ENCODE data around the gene PCP2.
A peak's percentile ranks its signal among the peaks of the same experiment; 100 is the strongest.

DNA sequence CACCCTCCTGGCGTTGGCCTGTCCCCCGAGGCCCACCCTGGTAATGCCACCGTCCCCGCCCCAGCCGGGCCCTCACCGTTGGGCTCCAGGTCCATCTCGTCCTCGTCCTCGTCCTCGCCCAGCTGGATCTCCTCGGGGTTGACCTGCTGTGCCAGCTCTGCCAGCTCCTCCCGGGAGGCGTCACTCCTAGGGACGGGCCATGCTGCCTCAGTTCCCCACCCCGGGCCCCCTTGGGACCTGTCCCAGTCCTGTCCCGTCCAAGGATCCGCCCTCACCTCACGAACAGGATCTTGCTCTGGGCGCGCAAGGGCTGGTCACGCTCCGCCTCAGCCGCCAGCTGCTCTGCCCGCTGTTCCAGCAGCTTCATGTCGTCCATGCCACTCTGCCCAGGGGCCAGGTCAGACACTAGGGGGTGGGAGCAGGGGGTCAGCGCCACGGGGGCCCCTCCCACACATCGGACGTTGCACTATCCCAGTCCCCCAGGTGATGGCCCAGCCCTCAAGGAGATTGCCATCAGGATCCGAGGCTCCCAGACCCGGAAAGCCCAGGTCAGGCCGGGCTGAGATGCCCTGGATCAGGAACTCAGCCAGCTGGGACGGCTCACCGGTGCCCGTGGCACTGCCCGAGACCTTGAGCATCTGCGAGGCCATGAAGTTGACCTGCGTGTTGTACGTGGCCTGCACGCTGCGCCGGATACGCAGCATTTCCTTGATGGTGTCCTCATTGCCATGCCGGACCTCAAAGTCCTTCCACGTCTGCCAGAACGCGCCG, 13.7 kb downstream of the PCP2 start:
- TF ChIP-seq, protein P1, sequence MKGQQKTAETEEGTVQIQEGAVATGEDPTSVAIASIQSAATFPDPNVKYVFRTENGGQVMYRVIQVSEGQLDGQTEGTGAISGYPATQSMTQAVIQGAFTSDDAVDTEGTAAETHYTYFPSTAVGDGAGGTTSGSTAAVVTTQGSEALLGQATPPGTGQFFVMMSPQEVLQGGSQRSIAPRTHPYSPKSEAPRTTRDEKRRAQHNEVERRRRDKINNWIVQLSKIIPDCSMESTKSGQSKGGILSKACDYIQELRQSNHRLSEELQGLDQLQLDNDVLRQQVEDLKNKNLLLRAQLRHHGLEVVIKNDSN (IDR thresholded peaks at IDR 0.05) = no peak
- TF ChIP-seq TCF12 (IDR thresholded peaks at IDR 0.05; ENCODE audit: low read depth) = peak; percentile 1; the same call in 1 of the 2 replicates
- TF ChIP-seq CEBPB (IDR thresholded peaks at IDR 0.05) = no peak
- TF ChIP-seq ZBTB7A (IDR thresholded peaks at IDR 0.05; ENCODE audit: low read depth) = peak; percentile 14; the same call in 1 of the 2 replicates
- no peak for TF ChIP-seq EGR1 (IDR thresholded peaks at IDR 0.05)
- no peak for TF ChIP-seq FOXM1 (IDR thresholded peaks at IDR 0.05; ENCODE audit: borderline replicate concordance, low read depth)
- no peak for TF ChIP-seq TAF1 (IDR thresholded peaks at IDR 0.05; ENCODE audit: low read depth)
- no peak for TF ChIP-seq TEAD4 (IDR thresholded peaks at IDR 0.05)
- TF ChIP-seq, protein P2, sequence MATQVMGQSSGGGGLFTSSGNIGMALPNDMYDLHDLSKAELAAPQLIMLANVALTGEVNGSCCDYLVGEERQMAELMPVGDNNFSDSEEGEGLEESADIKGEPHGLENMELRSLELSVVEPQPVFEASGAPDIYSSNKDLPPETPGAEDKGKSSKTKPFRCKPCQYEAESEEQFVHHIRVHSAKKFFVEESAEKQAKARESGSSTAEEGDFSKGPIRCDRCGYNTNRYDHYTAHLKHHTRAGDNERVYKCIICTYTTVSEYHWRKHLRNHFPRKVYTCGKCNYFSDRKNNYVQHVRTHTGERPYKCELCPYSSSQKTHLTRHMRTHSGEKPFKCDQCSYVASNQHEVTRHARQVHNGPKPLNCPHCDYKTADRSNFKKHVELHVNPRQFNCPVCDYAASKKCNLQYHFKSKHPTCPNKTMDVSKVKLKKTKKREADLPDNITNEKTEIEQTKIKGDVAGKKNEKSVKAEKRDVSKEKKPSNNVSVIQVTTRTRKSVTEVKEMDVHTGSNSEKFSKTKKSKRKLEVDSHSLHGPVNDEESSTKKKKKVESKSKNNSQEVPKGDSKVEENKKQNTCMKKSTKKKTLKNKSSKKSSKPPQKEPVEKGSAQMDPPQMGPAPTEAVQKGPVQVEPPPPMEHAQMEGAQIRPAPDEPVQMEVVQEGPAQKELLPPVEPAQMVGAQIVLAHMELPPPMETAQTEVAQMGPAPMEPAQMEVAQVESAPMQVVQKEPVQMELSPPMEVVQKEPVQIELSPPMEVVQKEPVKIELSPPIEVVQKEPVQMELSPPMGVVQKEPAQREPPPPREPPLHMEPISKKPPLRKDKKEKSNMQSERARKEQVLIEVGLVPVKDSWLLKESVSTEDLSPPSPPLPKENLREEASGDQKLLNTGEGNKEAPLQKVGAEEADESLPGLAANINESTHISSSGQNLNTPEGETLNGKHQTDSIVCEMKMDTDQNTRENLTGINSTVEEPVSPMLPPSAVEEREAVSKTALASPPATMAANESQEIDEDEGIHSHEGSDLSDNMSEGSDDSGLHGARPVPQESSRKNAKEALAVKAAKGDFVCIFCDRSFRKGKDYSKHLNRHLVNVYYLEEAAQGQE (IDR thresholded peaks at IDR 0.05; ENCODE audit: low read depth) = no peak
- TF ChIP-seq RAD21 (IDR thresholded peaks at IDR 0.05; ENCODE audit: low read depth) = no peak
- TF ChIP-seq, protein P3, sequence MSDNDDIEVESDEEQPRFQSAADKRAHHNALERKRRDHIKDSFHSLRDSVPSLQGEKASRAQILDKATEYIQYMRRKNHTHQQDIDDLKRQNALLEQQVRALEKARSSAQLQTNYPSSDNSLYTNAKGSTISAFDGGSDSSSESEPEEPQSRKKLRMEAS (IDR thresholded peaks at IDR 0.05) = no peak

Data from Ishikawa (cell line).